HG03039 (cell line): Measurements from ENCODE around the gene FAM8A1.
"Not testable (repeated sequence)": the region's sequence is repeated elsewhere in the genome, so short reads cannot be mapped to it uniquely, and the experiment has no call there.

Experiments used
- ATAC-seq: cut with Tn5 transposase; IDR thresholded peaks from one replicate; pipeline ENCODE4 v1.9.1; 2021; ENCODE audit warnings: mild to moderate bottlenecking, moderate library complexity; ENCODE audit not compliant: unreplicated experiment

Gene FAM8A1

GRCh38 chr6:17599877-17600526 is at the start of gene FAM8A1:
Gene FAM8A1, plus strand, starts transcription at chr6:17600302. Its CDS starts 108 bp downstream, at chr6:17600410.
- ATAC-seq: peak; percentile 83

DNA sequence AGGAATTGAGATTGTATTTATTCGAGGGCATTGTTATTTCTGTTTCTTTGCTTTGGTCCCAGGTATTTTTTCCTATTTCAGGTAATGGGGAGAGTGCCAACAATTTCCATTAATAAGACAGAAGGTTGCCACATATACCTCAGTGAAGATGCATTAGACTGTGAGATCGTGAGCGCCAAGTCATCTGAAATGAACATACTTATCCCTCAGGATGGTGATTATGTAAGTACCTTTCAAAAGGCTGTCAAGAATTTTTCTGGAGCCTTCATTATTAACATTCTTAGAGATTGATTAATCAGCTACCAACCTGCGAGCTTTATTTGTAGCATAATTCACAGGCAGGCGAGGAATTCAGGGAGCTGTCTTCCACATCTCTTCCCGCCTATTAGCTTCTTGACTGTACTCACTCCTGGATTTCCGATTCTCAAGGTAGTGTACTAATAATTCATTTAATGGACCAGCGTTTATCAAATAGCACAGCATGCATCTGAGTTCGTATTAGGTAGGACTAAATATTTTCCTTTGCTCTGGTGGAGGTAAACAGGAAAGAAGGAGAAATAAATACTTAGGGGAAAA is 48.6 kb upstream of the FAM8A1 start:
- no peak for ATAC-seq

DNA sequence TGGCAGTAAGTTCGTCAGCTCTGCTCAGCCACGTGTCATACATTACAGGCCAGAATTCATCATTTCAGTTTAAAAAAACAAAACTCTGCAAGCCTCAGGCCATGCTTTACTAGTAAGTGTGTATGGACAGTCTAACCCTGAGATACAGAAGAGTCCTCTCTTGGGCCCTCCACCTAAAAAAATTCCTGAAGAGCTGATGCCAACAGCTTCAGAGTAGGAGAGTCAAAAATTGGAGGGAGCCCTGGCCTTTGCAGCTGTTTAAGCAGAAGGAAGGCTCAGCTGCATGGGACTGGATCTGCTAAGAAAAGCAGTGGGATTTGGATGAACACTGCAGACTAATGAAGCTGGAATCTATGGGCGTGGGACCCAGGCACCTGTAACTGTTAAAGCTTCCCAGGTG is 47.2 kb upstream of the FAM8A1 start:
- no peak for ATAC-seq

DNA sequence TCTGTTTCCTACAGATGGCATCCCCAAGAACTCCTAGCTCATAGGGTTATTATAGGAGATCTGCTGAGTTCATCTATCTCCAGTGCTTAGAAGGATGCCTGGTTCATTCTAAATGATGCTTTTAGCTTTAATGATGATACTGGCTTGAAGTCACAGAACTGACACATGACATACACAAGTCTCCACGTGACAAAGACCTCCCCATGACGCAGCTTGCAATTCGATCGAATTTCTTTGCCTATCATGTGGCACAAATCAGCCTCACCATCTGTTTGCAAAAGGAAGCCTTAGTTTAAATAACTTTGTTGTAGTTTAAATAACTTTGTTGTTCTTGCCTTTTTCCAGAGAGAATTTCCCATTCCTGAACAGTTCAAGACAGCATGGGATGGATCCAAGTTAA is 44.1 kb upstream of the FAM8A1 start:
- ATAC-seq: no peak

DNA sequence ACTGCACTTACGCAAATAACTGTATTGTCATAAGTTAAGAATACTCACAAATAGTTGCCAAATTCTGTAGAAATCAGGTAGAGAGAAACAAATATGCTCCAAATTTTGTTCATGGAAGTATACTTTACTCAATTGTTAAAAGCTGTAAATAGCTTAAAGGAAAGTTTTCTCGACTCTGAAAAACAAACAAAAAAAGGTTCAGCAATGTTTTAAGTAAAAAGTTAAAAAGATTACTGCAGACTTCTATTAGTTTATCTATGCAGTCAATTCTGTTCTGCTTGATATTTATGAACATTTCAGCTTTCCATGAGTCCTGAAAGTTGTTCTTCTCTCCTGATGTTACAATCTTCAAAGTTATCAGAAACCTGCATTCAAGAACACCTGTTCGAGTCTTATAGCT is 37.5 kb upstream of the FAM8A1 start:
- no peak for ATAC-seq

- ATAC-seq: no peak
Measured at GRCh38 chr6:17565399-17565798, 34.7 kb upstream of the FAM8A1 start.

- ATAC-seq: no peak
Measured at GRCh38 chr6:17574866-17575560, 25.1 kb upstream of the FAM8A1 start.

DNA sequence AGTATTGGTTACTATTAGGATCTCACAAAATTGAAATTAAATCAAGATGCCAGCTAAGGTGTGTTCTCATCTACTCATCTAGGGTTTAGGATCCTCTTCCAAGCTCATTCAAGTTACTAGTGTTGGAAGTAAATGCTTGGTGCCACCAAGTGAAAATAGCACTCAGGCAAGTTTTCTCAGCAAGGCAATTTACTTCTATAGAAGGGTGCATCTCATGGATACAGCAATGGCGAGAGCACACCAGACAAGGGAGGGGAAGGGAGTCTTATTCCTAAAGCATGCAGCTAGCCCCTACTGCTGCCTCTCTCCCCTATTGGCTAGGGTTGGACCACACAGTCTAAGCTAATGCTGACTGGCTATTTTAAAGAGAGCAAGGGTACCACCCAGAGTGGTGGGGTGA is 23.0 kb upstream of the FAM8A1 start:
- ATAC-seq: no peak

GRCh38 chr6:17580518-17581048 is 19.5 kb upstream of the FAM8A1 start:
- no peak for ATAC-seq

- not testable (repeated sequence) for ATAC-seq
Measured at GRCh38 chr6:17581282-17581681, 18.8 kb upstream of the FAM8A1 start.

DNA sequence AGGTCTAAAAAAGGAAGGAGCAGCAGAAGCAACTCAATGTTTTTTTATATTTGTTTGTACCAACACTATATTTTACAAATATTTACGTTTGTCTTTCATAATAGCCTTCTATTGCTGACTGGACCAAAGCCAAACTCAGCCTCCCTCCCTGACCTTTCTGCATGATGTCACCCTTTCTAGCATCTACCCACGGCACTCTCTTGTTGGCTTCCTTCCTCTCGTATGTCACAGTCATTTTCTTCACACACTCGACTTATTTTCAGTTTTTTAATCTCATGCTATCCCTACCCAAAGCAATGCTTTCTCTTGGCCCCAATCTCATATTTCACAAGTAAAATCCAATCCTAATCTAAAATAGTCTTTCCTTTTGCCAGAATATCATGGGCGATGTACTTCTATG is 16.3 kb upstream of the FAM8A1 start:
- no peak for ATAC-seq

- peak; percentile 61 for ATAC-seq
Measured at GRCh38 chr6:17584241-17584803, 15.8 kb upstream of the FAM8A1 start.

- no peak for ATAC-seq
Measured at GRCh38 chr6:17585766-17586490, 14.2 kb upstream of the FAM8A1 start.

GRCh38 chr6:17586623-17587022 is 13.5 kb upstream of the FAM8A1 start:
- ATAC-seq: not testable (repeated sequence)

- ATAC-seq: no peak
Measured at GRCh38 chr6:17588011-17588410, 12.1 kb upstream of the FAM8A1 start.

DNA sequence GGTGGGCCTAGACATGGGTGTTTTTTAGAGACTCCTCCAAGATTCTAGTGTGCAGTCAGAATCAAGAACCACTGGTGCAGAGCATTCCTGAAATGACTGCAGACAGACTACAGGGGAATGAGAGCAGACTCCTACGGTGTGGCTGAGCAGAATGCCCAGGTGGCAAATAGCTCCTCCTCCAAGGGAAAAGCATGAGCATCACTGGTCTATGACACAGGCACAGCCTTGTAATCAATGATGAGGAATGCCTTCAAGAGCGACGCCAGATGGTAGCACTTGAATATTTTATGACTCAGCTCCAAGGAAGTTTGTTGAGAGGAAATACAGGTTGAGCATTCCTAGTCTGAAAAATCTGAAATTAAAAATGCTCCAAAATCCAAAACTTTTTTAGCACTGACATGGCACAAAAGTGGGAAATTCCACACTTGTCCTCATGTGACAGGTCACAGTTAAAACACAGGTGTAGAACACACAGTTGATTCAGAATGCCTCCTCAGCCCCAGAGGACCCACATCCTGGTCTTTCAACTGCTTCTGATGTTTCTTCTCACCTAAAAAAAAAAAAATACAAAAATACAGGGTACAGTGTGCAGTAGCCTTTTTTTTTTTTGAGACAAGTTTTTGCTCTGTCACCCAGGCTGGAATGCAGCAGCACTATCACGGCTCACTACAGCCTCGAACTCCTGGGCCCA is 10.6 kb upstream of the FAM8A1 start:
- ATAC-seq: peak; percentile 74

DNA sequence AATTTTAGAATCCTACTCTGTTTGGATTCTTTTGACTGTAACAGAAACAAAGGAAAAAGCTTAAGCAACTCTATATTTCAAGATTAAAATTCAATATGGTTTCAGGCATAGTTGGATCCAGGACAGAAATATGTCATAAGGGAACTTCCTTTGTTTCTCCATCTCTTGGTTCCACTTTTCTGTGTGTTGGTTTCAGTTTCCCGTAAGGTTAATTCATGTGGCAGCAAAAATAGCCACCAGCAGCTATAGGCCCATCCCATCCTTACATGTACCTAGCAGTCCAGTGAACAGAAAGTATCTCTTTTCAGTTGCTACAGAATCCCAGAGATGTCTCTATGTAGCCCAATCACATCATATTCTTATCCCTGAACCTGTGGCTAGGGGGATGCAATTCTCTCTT is 8.8 kb upstream of the FAM8A1 start:
- ATAC-seq: no peak

GRCh38 chr6:17593246-17593645 is 6.9 kb upstream of the FAM8A1 start:
- ATAC-seq: no peak

GRCh38 chr6:17596085-17596484 is 4.0 kb upstream of the FAM8A1 start:
- ATAC-seq: no peak
